Measurements from ENCODE around the gene PTPRM. TPM values are rescaled to one million over a fixed set of nuclear protein-coding genes. Genes with fewer than 3 reads are reported as not detected.

Gene PTPRM
- total RNA-seq, 2 donors from 2014 or later: 53.4 to 64.7 TPM

DNA sequence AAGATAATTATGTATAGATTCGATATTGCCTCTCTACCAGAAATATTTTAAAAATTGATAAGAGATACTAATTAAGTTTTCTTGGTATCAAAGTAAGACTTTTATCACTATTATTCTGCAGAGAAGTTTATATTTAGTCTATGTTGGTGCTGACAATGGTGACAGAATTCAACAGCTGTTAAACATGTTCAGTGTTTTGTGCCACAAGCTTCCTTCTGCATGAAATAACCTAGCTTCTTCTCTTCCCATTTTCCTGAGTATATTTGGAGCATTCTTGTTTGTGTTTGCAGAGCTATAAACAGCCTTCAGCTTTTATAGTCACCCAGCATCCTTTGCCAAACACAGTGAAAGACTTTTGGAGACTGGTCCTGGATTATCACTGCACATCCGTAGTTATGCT is 812.9 kb downstream of the PTPRM start:
- intact Hi-C loops (cut with DNase I): no loop called here
- no peak for DNase-seq (ENCODE audit: low spot score)

DNA sequence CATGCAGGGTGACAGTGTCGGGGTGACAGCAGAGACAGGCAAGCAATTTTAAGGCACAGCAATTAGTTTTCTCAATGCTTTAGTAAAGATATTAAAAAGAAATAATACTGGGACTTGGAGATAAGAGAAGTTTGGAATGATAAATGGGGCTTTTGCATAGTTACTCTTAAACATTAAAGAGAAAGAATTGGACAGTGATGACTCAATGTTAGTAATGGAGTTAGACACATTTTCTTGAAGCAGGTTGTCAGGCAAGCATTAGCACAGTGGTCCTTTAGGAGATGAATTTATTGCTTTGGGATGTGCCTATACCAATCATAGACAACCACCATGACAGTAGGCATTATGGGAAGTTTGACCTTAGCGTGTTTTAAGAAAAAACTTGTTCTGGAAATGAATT is 813.8 kb downstream of the PTPRM start:
- no peak for DNase-seq (ENCODE audit: low spot score)
- intact Hi-C loops (cut with DNase I): no loop called here

DNA sequence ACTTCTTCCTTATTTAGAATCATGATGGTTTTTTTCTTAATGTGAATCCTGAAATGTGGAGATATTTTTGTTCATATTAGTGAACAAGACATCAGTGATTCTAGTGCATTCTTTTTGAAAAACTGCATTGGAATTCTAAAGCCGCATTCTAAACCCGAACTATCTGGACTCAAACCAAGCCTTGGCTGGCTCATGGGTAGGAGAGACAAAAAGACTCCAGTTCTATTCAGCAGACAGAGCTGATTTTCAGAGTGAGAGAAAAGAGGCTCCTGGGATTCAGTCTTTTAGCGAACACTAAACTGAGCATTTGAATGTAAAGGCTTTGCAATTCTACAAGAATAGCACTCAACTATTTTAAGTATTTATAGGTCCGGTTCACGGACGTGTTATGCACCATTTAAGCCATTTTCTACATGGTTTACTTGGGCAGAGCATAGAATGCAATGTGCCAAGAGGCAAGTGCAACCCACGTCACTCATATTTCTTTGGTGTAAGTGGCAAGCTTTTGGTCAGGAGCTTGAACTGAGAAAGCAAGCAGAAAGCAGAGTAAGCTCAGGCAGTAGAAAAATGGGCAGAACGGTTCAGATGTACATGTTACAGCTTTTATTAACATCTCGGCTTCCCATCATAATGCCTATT is 814.8 kb downstream of the PTPRM start:
- DNase-seq (ENCODE audit: low spot score): no peak
- intact Hi-C loops (cut with DNase I): no loop called here

DNA sequence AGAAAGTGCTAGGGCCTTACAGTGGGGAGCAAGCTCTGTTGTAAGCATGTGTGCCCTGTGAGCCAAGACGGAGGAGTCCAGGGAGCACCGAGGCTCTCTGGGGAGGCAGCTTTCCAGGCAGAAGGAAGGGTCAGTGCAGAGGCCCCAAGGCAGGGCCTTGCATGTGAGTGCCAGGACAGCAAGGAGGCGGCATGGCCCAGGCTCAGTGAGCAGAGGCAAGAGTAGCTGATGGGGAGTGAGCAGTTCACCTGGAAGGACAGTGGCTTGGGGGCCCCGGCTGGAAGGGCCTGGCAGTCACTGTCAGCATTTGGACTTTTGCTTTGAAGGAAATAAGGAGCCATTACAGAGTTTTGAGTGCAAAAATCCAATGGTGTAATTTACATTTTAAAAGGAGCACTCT is 818.3 kb downstream of the PTPRM start:
- intact Hi-C loops (cut with DNase I): no loop called here
- DNase-seq (ENCODE audit: low spot score): no peak

DNA sequence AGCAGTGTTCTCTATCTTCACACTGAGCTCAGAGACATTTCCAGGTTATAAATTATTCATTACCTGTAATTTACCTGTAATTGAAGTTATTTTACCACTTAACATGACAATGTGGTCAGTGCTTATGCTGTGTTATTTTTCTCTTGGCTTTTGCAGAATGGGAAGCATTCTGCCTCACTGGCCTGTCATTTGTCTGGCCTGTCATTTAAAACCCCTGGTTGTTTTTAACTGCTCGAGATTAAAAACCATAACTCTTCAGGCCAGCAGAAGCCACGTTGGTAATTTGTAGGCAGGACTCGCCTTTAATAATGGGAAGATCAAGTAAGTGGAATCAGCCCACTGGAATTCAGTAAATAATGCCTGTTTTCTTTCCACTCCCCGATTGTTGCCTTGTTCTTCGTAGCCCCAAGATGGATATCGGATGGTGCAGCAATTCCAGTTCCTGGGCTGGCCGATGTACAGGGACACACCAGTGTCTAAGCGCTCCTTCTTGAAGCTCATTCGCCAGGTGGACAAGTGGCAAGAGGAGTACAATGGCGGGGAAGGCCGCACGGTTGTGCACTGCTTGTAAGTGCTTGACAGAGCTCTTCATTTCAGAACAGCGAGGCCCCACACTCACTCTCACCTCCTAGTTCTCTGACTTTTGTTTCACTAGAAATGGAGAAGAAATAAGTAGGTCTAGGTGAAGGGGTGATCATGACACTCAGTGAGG is 819.7 kb downstream of the PTPRM start:
- DNase-seq (ENCODE audit: low spot score): no peak
- intact Hi-C loops (cut with DNase I): no loop called here

DNA sequence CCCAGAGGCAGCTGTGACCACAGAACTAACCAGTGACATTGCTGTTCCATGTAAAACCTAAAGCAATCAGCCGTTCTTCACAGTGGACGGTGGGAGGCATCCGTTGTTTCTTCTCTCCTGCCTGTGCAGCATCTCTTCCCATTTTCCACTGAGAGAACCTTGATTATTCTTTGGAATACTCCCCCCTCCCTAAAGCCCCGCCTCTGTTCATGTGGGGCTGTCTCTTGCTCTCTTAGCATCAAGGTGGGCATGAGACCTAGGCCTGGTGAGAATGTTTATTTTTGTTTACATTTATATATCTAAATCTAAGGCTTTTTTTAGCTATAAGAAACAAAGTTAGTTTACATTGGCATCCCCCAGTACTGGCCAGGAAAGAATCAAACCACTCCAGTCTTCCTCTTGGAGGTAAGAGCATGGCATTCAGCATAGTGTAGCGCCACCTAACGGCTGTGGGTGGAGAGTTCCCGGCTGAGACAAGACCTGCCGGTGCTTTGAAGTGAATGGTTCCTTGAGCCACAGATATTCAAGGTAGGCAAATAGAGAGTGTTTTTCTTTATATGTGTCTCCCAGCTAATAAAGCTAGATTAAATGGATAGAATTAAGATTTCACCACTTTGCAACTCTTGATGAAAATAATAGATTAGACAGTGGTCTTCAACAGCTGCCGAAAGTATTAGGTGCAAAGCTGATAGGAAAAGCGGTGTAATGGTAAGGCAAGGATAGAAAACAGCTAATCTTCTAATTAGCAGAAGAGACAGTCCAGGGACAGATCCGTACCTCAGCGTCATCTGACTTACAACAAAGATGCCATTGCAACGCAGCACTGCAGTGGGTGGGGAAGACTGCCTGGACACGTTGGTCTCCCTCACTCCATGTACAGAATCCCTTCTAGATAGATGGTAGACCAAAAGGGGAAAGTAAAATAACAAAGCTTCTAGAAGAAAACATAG is 822.5 kb downstream of the PTPRM start:
- intact Hi-C loops (cut with DNase I): loop anchor here in 1 of 2 donors (5.0 kb wide), 1 partner anchor 768 kb away; no protein-coding TSS in a partner anchor
- peak; percentile 89 for DNase-seq (ENCODE audit: low spot score)

DNA sequence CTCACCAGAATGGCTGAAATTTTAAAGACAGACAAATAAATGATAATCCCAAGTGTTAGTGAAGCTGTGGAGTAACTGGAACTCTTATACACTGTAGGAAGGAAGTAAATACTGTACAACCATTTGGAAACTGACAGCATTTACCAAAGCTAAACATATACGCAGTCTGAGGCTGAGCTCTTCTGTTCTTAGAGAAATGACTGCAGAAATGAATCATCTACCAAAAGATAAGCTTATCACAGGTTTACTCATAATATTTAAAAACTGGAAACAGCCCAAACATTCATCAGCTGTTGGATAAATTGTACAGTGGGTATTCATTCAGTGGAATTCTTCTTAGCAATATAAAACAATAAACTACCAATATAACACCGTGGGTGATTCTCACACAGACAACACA is 824.0 kb downstream of the PTPRM start:
- no peak for DNase-seq (ENCODE audit: low spot score)
- intact Hi-C loops (cut with DNase I): loop anchor here in 1 of 2 donors (5.0 kb wide), 1 partner anchor 766 kb away; no protein-coding TSS in a partner anchor

DNA sequence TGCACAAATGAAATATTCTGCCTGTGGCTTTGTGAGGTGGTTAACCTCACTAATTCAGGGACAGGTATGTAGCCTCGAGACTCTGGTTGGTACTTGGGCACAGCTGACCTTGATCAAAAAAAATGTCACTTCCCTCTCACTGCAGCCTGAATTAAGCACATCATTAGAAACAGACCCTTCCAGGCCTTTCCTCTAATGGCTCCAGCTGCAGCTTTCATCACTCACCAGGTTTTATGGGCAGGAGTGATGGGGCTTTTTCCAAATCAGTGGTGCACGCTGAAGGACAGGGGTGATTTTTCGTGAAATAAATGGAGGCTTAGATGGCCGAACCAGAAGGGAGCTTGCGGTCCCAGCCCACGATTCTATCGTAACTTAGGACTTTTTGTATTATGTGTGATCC is 829.1 kb downstream of the PTPRM start:
- intact Hi-C loops (cut with DNase I): no loop called here

DNA sequence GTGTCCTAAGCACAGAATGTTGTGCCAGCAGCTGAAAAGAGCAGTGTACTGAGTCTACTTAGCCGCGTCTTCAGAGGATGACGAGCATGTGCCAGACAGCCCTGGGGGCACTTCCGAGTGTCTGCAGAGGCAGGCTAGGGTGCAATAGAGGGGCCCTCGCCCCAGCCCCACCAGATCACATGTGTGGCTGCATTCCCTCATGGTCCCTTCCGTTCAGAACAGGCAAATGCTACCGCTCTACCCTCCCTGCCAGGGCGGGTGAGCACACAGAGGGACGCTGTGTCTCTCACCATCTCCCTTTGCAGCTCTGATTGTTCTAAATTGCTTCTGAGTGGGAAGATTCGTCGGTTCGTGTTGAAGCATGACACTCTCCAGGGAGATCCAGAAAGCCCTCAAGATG is 829.9 kb downstream of the PTPRM start:
- intact Hi-C loops (cut with DNase I): no loop called here
- no peak for DNase-seq (ENCODE audit: low spot score)

More for the DNA sequence above, 829.1 kb downstream of the PTPRM start:
- no peak for DNase-seq (ENCODE audit: low spot score)

DNA sequence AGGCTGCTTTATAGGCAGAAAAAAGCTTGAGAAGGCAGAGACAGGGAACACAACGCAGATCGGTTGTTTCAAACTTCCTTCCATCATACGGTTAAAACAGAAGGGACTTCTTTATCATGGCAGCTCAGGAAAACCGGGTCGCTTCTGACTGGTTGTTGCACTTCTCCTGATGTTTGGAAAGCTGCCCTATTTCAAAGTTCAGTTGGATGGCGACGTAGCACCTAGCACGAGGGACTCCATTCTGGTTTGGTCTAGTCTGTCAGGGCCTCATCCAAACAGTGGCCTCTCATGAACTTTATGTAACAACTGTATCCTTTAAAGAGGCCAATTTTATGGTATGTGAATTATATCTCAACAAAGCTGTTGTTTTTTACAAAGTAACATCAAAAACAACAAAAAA is 832.0 kb downstream of the PTPRM start:
- DNase-seq (ENCODE audit: low spot score): no peak
- intact Hi-C loops (cut with DNase I): no loop called here

DNA sequence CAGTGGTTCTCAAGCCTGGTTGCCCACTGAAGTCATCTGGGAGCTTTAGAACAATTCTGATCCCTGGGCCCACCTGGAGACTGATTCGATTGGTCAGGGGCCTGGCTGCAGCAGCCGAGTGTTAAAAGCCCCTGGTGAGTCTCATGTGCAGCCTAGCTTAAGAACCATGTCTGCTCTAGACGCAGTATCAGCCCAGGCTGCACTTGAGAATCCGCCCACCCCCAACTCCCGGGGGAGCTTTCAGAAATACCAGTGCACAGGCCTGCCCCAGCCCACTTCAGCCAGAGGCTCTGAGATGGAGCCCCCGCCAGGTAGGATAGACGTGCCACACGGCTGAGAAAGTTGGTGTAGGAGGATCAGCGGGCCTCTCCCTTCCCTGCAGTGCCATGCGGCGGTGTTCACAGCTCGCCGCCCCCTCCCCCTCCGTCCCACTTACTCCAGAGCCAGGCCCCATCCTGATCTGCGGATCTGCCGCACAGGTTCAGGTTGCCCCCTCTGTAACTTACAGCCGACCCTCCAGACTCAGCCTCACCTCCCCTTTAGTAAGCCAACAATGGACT is 833.2 kb downstream of the PTPRM start:
- DNase-seq (ENCODE audit: low spot score): no peak
- intact Hi-C loops (cut with DNase I): no loop called here

DNA sequence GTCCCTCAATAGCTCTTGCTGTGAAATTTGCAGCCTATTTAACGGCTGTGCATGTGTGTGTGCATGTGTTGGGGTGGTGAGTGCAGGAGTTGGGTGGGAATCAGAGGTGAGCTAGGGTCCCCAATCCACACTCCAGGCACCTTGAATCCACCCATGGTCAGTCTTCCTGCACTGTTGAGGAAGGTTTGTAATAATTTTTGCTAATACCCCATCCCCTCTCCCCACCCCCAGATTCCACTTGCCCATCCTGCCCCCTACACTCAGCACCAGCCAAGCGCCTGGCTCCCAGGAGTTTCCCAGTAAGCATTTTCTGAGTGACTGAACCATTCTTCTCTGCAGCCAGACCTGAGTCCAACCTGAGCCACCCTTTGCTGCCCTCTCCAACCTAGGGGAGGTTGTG is 833.7 kb downstream of the PTPRM start:
- intact Hi-C loops (cut with DNase I): no loop called here
- no peak for DNase-seq (ENCODE audit: low spot score)

DNA sequence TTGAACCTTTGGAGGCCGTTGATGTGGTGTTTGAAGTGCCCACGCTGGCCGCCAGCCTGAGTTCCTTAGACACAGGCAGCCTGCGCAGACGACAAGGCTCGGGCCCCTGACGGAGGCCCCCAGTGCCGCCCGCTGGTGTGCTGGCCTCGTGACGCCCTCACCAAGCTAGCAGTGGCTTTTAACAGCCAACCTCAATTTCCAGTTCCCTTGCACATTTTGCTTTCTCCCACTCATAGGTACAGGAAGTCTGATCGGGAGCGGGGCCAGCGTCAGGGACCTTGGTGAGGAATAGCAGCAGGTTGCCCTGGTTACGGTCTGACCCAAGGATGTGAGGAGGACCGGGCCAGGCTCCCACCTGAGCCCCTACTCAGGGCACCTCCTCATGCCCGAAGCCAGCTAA is 834.5 kb downstream of the PTPRM start:
- intact Hi-C loops (cut with DNase I): no loop called here
- no peak for DNase-seq (ENCODE audit: low spot score)

DNA sequence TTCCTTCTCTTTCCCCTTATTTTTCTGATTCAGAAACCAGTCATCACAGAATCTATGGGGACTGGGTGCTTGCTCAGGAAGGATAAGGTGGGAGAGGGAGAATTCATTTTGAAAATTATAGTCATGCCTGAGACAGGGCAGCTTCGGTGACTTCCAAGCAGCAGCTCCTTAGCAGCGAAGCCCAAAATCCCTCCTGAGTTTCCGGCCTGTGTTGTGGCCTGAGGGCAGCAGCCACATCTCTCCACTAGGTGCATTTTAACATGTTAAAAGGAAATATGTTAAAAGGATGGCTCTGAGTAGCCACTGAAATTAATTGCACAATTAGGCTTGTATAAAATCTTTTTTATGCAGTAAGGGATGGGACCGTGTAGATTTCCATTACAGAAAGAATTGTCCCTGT is 835.1 kb downstream of the PTPRM start:
- intact Hi-C loops (cut with DNase I): no loop called here
- no peak for DNase-seq (ENCODE audit: low spot score)

DNA sequence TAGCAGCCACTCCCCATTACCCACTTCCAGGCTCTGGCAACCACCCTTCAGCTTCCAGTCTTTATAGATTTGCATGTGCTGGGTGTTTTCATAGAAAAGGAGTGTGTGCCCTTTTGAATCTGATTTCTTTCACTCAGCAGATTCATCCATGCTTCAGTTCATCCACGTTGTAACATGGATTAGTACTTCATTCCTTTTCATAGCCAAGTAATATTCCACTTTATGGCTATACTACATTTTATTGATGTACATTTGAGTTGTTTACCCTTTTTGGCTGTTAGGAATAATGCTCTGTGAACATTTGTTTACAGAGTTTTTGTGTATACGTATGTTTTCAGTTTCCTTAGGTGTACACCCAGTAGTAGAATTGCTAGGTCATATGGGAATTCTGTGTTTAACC is 836.6 kb downstream of the PTPRM start:
- intact Hi-C loops (cut with DNase I): no loop called here
- no peak for DNase-seq (ENCODE audit: low spot score)

DNA sequence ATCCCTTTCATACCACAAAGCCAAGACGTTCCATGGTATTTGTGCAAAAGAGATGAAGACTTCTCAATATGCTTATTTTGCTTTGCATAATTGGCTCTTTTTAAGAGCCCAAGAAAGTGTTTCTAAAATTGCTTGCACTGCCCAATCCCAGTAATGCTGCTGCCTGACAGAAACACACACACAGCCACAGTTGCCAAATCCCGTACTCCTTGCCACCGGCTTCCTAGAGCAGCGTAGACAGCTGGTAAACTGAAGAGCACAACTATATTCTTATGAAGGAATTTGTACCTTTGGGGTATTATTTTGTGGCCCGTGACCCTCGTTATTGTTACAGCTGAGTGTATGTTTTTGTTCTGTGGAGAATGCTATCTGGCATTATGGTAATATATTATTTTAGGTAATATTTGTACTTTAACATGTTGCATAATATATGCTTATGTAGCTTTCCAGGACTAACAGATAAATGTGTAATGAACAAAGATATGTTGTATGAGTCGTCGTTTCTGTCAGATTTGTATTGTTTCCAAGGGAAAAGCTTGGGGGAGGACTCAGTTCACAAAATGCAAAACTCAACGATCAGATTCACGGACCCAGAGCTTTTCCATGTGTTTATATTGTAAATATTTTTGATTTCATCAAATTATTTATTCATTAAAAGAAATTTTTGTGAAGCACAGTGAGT is 839.2 kb downstream of the PTPRM start:
- no peak for DNase-seq (ENCODE audit: low spot score)
- intact Hi-C loops (cut with DNase I): no loop called here

DNA sequence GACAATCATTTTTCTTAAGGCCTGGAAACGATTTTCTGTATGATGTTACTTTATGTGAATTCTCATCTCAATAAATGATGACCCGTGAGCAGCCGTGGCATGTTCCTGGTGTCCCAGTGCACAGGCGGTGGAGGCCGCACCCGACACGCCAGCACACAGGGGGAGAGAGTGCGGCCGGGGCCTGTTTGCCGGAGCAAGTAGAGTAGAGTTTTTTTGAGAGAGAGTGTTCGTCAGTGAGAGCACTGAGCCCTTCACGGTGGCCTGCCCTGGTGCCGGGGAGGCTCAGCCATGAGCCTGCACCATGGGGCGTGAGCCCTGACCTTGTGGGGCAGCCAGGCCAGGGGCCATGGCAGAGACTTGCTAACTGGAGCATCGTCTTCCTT is 839.7 kb downstream of the PTPRM start:
- DNase-seq (ENCODE audit: low spot score): no peak
- intact Hi-C loops (cut with DNase I): no loop called here

DNA sequence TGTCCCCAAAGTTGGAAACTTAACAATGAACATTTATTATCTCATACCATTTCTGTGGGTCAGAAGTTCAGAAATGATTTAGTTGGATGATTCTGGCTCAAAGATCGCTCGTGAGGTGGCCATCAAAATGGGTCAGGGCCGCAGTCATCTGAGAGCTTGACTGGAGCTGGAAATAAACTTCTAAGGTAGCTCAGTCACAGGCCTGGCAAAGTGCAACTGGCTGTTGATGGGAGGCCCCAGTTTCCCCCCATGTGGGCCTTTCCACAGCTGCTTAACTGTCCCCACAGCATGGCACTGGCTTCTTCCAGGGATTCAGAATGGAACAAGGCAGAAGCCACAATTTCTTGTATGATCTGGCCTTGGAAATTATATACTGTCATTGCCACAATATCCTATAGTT is 842.0 kb downstream of the PTPRM start:
- DNase-seq (ENCODE audit: low spot score): no peak
- intact Hi-C loops (cut with DNase I): no loop called here

DNA sequence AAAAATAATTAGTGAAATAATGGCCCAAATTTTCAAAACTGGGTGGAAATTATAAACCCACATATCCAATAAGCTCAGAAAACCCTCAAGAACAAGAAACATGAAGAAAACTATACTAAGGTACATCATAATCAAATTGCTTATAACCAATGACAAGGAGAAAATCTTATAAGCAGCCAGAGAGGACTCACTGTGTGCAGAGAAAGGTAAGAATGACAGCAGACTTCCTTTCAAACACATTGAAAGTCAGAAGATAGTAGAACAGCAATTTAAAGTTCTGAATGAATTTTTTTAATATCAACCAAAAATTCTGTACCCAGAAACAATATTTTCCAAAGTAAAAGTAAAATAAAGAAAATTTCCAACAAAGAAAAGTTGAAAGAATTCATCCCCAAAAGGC is 844.4 kb downstream of the PTPRM start:
- intact Hi-C loops (cut with DNase I): no loop called here

More for the DNA sequence above, 844.4 kb downstream of the PTPRM start:
- DNase-seq (ENCODE audit: low spot score): no peak
